ENCODE data around the gene NUF2.

GRCh38 chr1:163331116-163331515 lies 9.4 kb downstream of the NUF2 start:
- no peak for TF ChIP-seq CREB1 (IDR thresholded peaks at IDR 0.05)
- TF ChIP-seq EZH2 (IDR thresholded peaks at IDR 0.05; ENCODE audit: low read depth, low read length, severe bottlenecking) = no peak
- no peak for TF ChIP-seq CTCF (IDR thresholded peaks at IDR 0.05; ENCODE audit: control extremely low read depth in 1 of 3, insufficient read depth in 1 of 3, low read depth in 1 of 3, low read length in 3 of 3)
- TF ChIP-seq ZNF274 (IDR thresholded peaks at IDR 0.05; ENCODE audit: borderline replicate concordance, extremely low read depth, low read length) = no peak
- no peak for TF ChIP-seq ATF3 (IDR thresholded peaks at IDR 0.05; ENCODE audit: insufficient read depth, low read depth, low read length)
- TF ChIP-seq JUND (IDR thresholded peaks at IDR 0.05; ENCODE audit: low read length) = no peak
- no peak for TF ChIP-seq MAX (IDR thresholded peaks at IDR 0.05)
- no peak for TF ChIP-seq CHD7 (IDR thresholded peaks at IDR 0.05; ENCODE audit: insufficient replicate concordance, low read length)
- TF ChIP-seq SP1 (IDR thresholded peaks at IDR 0.05; ENCODE audit: low read depth, low read length) = no peak
- no peak for TF ChIP-seq POLR2AphosphoS5 (IDR thresholded peaks at IDR 0.05; ENCODE audit: low read depth, low read length)
- TF ChIP-seq HDAC6 (IDR thresholded peaks at IDR 0.05; ENCODE audit: low read depth, low read length) = no peak
- TF ChIP-seq NRF1 (IDR thresholded peaks at IDR 0.05; ENCODE audit: low read depth, low read length) = no peak
- no peak for TF ChIP-seq MAFK (IDR thresholded peaks at IDR 0.05; ENCODE audit: low read depth, low read length)

All from H1 (cell line).